Trophoblast cell (in vitro differentiated cells and primary cell): ENCODE results near the gene FUT4.

Experiments used
- DNase-seq, 2 donors: peaks; one replicate each; pipeline ENCODE4 v3.0.0-alpha.2; 2016
- H2AFZ ChIP-seq: 2 replicates; pipeline ENCODE4 v1.6.1; 2013; ENCODE audit warnings: low read length, moderate library complexity, mild to moderate bottlenecking; ENCODE audit not compliant: insufficient read depth, poor library complexity
- H2AK5ac ChIP-seq: 2 replicates; pipeline ENCODE4 v1.6.1; 2013; ENCODE audit warnings: mild to moderate bottlenecking, low read length
- H2BK120ac ChIP-seq: 2 replicates; pipeline ENCODE4 v1.6.1; 2013; ENCODE audit warnings: low read length, mild to moderate bottlenecking, moderate library complexity; ENCODE audit not compliant: insufficient read depth, poor library complexity
- H2BK12ac ChIP-seq: 2 replicates; pipeline ENCODE4 v1.6.1; 2013; ENCODE audit warnings: mild to moderate bottlenecking, low read length, moderate library complexity
- H2BK5ac ChIP-seq: 2 replicates; pipeline ENCODE4 v1.6.1; 2013; ENCODE audit warnings: low read length, low read depth, moderate library complexity, mild to moderate bottlenecking; ENCODE audit not compliant: poor library complexity
- H3K14ac ChIP-seq: 2 replicates; pipeline ENCODE4 v1.6.1; 2013; ENCODE audit warnings: mild to moderate bottlenecking, low read length
- H3K18ac ChIP-seq: 2 replicates; pipeline ENCODE4 v1.6.1; 2013; ENCODE audit warnings: mild to moderate bottlenecking, low read length
- H3K23ac ChIP-seq: 2 replicates; pipeline ENCODE4 v1.6.1; 2013; ENCODE audit warnings: low read length
- H3K27ac ChIP-seq: 2 replicates; pipeline ENCODE4 v1.5.1; 2013; ENCODE audit warnings: low read depth, mild to moderate bottlenecking, inconsistent platforms, low read length, moderate library complexity
- H3K27me3 ChIP-seq: 2 replicates; pipeline ENCODE4 v1.6.1; 2013; ENCODE audit warnings: inconsistent platforms, mild to moderate bottlenecking, low read length, moderate library complexity; ENCODE audit not compliant: insufficient read depth
- H3K36me3 ChIP-seq, 2 experiments: 1 replicate in 1 of 2; 2 replicates in 1 of 2; pipeline ENCODE4 v1.6.1; 2013; ENCODE audit warnings: low read length in 2 of 2, mild to moderate bottlenecking in 2 of 2, moderate library complexity in 1 of 2; ENCODE audit not compliant: insufficient read depth in 2 of 2, control insufficient read depth in 1 of 2
- H3K4ac ChIP-seq: 2 replicates; pipeline ENCODE4 v1.6.1; 2013; ENCODE audit warnings: low read depth, mild to moderate bottlenecking, low read length, moderate library complexity
- H3K4me1 ChIP-seq, 2 experiments: 1 replicate in 1 of 2; 2 replicates in 1 of 2; pipeline ENCODE4 v1.6.1; 2013; ENCODE audit warnings: low read length in 2 of 2, mild to moderate bottlenecking in 2 of 2, moderate library complexity in 1 of 2; ENCODE audit not compliant: insufficient read depth in 2 of 2, control insufficient read depth in 1 of 2
- H3K4me2 ChIP-seq: 2 replicates; pipeline ENCODE4 v1.6.1; 2013; ENCODE audit warnings: inconsistent platforms, mild to moderate bottlenecking, low read length, moderate library complexity
- H3K4me3 ChIP-seq: 2 replicates; pipeline ENCODE4 v1.5.1; 2013; ENCODE audit warnings: mild to moderate bottlenecking, low read depth, low read length, inconsistent platforms
- H3K79me1 ChIP-seq: one replicate; pipeline ENCODE4 v1.6.1; 2013; ENCODE audit warnings: low read length
- H3K79me2 ChIP-seq: 2 replicates; pipeline ENCODE4 v1.6.1; 2013; ENCODE audit warnings: low read length, mild to moderate bottlenecking; ENCODE audit not compliant: control insufficient read depth, insufficient read depth, poor library complexity
- H3K9ac ChIP-seq: 2 replicates; pipeline ENCODE4 v1.6.1; 2013; ENCODE audit warnings: mild to moderate bottlenecking, low read length
- H3K9me3 ChIP-seq: 2 replicates; pipeline ENCODE4 v1.6.1; 2013; ENCODE audit warnings: low read depth, mild to moderate bottlenecking, control low read depth, inconsistent platforms, low read length; ENCODE audit not compliant: insufficient read depth
- H4K12ac ChIP-seq: 2 replicates; pipeline ENCODE4 v1.6.1; 2013; ENCODE audit warnings: low read depth, mild to moderate bottlenecking, low read length, moderate library complexity
- H4K8ac ChIP-seq: 2 replicates; pipeline ENCODE4 v1.6.1; 2013; ENCODE audit warnings: low read depth, mild to moderate bottlenecking, low read length, moderate library complexity
- H4K91ac ChIP-seq: one replicate; pipeline ENCODE4 v1.6.1; 2013; ENCODE audit warnings: low read depth, mild to moderate bottlenecking, low read length, moderate library complexity
- WGBS: extraction: QIAGEN DNeasy Blood & Tissue Kit; methylation state at CpG from one replicate; pipeline ENCODE4 v1.1.7; 2013; ENCODE audit warnings: missing lambda C conversion rate; ENCODE audit not compliant: insufficient read length, insufficient coverage; ENCODE audit errors: extremely low coverage; 5-methylcytosine and 5-hydroxymethylcytosine counted together

Gene FUT4

DNA sequence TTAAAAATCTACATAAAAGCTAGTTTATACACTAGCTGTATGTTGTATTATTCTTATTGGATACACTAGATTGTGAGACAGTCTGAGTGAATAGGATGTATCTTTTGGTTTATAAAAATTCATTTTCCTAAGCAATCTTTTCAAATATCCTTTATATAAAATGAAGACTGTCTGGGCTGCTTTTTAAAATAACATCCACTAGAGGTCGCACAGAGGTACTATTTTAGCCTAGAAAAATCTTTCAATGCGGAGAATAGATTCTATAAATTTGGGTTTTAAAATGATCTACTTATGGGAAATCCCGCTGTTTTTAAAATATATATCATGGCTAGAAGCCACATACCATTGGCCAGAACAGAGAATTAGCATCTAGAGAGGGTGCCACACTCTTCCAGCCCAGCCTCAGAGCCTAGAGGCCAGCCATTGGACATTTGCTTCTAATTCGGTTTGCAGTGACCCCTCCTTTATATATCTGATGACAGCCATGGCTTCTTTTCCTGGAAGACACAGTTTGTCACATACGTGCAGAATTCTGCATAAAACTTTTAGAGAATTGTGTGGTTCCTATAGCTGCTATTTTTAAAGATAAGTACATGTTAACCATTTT lies 24.1 kb upstream of the FUT4 start:
- Histone ChIP-seq H3K14ac (no peak overlapping the region), H3K4me1 (peaks cover 0 to 4% of the 10 kb centered on the region in 2 experiments), H2BK12ac (peak overlapping the region; percentile 76), H3K23ac (no peak overlapping the region), H4K91ac (no peak overlapping the region), H3K4me2 (no peak overlapping the region), H3K36me3 (no peaks in the 10 kb centered on the region), H4K12ac (no peak overlapping the region), H3K27me3 (no peaks in the 10 kb centered on the region), H3K9me3 (no peaks in the 10 kb centered on the region), H4K8ac (no peak overlapping the region), H2BK5ac (no peak overlapping the region), H3K4me3 (no peak overlapping the region), H3K79me2 (no peaks in the 10 kb centered on the region), H3K4ac (no peak overlapping the region), H3K9ac (no peak overlapping the region), H2AK5ac (no peak overlapping the region), H3K27ac (no peak overlapping the region), H2BK120ac (no peak overlapping the region), H3K18ac (no peak overlapping the region), H2AFZ (no peak overlapping the region), H3K79me1 (no peaks in the 10 kb centered on the region)
- peak in 1 of 2 donors; percentile 73 for DNase-seq
- WGBS: no CpG with 5 or more reads among the region's 5 CpGs

DNA sequence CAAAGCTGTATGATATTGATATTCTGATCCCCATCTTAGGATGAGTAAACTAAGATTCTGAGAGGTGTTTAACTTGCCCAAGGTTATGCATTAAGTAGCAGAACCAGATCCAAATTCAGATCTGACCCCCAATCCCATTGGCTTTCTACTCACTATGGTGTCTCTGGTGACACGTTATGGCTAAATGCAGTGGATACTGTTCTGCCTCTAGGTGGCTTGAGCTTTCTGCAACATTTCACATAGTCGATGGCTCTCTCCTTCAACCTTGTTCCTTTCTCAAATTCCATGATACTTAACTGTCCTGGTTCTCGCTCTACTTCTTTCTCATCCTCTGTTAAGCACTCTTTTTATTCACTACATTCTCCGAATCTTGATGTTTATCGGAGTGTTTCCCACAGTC lies 22.0 kb upstream of the FUT4 start:
- H4K12ac ChIP-seq: no peak overlapping the region

DNA sequence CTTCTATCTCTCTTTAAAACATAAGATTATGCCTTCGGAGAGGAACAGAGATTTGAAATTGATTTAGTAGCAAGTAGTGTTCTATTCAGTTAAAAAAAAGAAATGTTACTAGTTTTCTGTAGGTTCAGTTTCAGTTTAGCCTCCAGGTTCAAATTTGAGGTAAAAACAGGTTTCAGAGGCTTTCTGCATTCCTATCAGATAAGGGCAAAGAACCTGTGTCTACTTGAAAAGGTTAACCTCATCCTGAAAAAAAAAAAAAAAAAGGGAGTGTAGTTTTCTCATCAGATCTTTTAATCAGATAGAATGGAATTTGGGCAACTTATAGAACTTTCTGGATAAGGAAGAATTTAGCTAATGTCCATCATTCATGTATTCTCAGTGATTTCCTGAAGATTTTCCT lies 19.4 kb upstream of the FUT4 start:
- no peak overlapping the region for H4K91ac ChIP-seq
- no peak overlapping the region for H3K27ac ChIP-seq
- no peak overlapping the region for H2BK120ac ChIP-seq
- H3K4me2 ChIP-seq: no peak overlapping the region
- peak in 1 of 2 donors; percentile 33 for DNase-seq
- H3K9me3 ChIP-seq: no peaks in the 10 kb centered on the region
- H3K23ac ChIP-seq: no peak overlapping the region
- H4K12ac ChIP-seq: no peak overlapping the region
- H3K79me1 ChIP-seq: no peaks in the 10 kb centered on the region
- H3K79me2 ChIP-seq: no peaks in the 10 kb centered on the region
- H3K4me3 ChIP-seq: no peak overlapping the region
- H3K18ac ChIP-seq: no peak overlapping the region
- H3K27me3 ChIP-seq: no peaks in the 10 kb centered on the region
- H2AK5ac ChIP-seq: no peak overlapping the region
- peaks cover 0 to 7% of the 10 kb centered on the region in 2 experiments for H3K4me1 ChIP-seq
- H2BK12ac ChIP-seq: no peak overlapping the region
- H2AFZ ChIP-seq: no peak overlapping the region
- H4K8ac ChIP-seq: no peak overlapping the region
- no peak overlapping the region for H2BK5ac ChIP-seq
- H3K36me3 ChIP-seq: no peaks in the 10 kb centered on the region
- WGBS: no CpG with 5 or more reads among the region's 1 CpG
- H3K14ac ChIP-seq: no peak overlapping the region
- no peak overlapping the region for H3K9ac ChIP-seq
- H3K4ac ChIP-seq: no peak overlapping the region

More for the DNA sequence above, 22.0 kb upstream of the FUT4 start:
- H3K4me2 ChIP-seq: no peak overlapping the region
- H4K8ac ChIP-seq: no peak overlapping the region
- no peak overlapping the region for H2AK5ac ChIP-seq
- no peak overlapping the region for H4K91ac ChIP-seq
- no peak overlapping the region for H3K4me3 ChIP-seq
- peak in 1 of 2 donors; percentile 55 for DNase-seq
- H3K79me2 ChIP-seq: no peaks in the 10 kb centered on the region
- H2BK12ac ChIP-seq: no peak overlapping the region
- H3K9ac ChIP-seq: no peak overlapping the region
- no CpG with 5 or more reads among the region's 5 CpGs for WGBS
- H3K27ac ChIP-seq: no peak overlapping the region
- no peak overlapping the region for H2BK5ac ChIP-seq
- no peaks in the 10 kb centered on the region for H3K36me3 ChIP-seq
- no peak overlapping the region for H3K23ac ChIP-seq
- no peak overlapping the region for H3K4ac ChIP-seq
- no peaks in the 10 kb centered on the region for H3K27me3 ChIP-seq
- no peak overlapping the region for H2AFZ ChIP-seq
- peaks cover 0 to 4% of the 10 kb centered on the region in 2 experiments for H3K4me1 ChIP-seq
- no peak overlapping the region for H2BK120ac ChIP-seq
- H3K18ac ChIP-seq: no peak overlapping the region
- no peaks in the 10 kb centered on the region for H3K79me1 ChIP-seq
- H3K9me3 ChIP-seq: no peaks in the 10 kb centered on the region
- no peak overlapping the region for H3K14ac ChIP-seq

DNA sequence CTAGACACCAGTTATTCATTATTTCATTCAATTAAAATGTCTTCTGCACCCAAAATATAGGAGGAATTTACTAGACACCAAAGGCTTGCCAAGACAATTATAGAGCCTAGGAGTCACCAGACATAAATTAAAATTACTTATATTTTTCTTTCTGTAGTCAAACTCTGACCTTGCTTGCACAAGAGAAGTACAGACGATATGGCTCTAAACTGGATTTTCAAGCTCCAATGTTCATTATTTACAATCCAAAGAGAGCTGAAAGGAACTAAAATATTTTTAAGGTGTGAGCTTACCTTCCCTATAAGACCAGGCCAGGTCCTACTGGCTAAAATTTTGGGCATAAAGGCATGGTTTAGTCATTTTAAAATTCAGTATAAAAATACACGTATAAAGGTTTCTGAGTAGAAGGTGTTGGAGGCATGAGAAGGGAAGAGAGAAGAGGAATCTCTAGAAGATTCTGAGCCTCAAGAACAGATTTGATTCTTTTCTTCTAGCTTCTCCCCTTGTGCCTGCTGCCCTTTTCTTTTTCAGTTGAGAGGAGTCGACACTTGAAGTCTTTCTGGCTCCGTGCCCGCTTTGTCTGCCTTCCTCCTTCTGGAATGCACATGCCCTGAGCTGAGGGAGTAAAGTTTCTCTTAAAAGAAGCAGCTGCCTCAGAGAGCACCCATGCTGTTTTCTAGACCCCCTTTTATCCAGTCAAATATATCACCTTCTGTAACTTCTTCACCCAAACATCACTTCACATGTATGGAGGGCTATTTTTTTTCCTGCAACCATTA lies 18.0 kb upstream of the FUT4 start:
- Histone ChIP-seq H4K12ac (no peak overlapping the region), H3K79me1 (no peaks in the 10 kb centered on the region), H3K4me1 (peaks cover 0 to 7% of the 10 kb centered on the region in 2 experiments), H3K27ac (no peak overlapping the region), H3K79me2 (no peaks in the 10 kb centered on the region), H2BK5ac (no peak overlapping the region), H2BK12ac (no peak overlapping the region), H4K91ac (no peak overlapping the region), H3K9ac (no peak overlapping the region), H3K4me2 (no peak overlapping the region), H2AFZ (no peak overlapping the region), H4K8ac (no peak overlapping the region), H3K18ac (no peak overlapping the region), H2AK5ac (no peak overlapping the region), H3K23ac (no peak overlapping the region), H3K27me3 (no peaks in the 10 kb centered on the region), H3K36me3 (no peaks in the 10 kb centered on the region), H2BK120ac (no peak overlapping the region), H3K14ac (no peak overlapping the region), H3K4ac (no peak overlapping the region), H3K9me3 (no peaks in the 10 kb centered on the region), H3K4me3 (no peak overlapping the region)
- DNase-seq: no peak
- WGBS: no CpG with 5 or more reads among the region's 5 CpGs
